Chondrocyte (in vitro differentiated cells): Measurements from ENCODE around the gene ERBB4. TPM values are rescaled to one million over a fixed set of nuclear protein-coding genes. Genes with fewer than 3 reads are reported as not detected.

Experiments used
- DNase-seq: peaks from one replicate; pipeline ENCODE4 v3.0.0; 2021; ENCODE audit warnings: mixed read lengths, low spot score
- H3K27ac Mint-ChIP-seq: one replicate; pipeline ENCODE4 v1.8.0; 2021; ENCODE audit warnings: mild to moderate bottlenecking, moderate library complexity, mixed read lengths; ENCODE audit not compliant: unreplicated experiment
- H3K27me3 Mint-ChIP-seq: 2 replicates; pipeline ENCODE4 v1.8.0; 2021; ENCODE audit warnings: low read depth, mixed read lengths
- H3K36me3 Mint-ChIP-seq: 2 replicates; pipeline ENCODE4 v1.8.0; 2021; ENCODE audit warnings: low read depth, mixed read lengths
- H3K4me1 Mint-ChIP-seq: 2 replicates; pipeline ENCODE4 v1.8.0; 2021; ENCODE audit warnings: low read depth, mild to moderate bottlenecking, mixed read lengths
- H3K4me3 Mint-ChIP-seq: one replicate; pipeline ENCODE4 v1.8.0; 2021; ENCODE audit warnings: mild to moderate bottlenecking, moderate library complexity, mixed read lengths; ENCODE audit not compliant: unreplicated experiment
- H3K9me3 Mint-ChIP-seq: 2 replicates; pipeline ENCODE4 v1.8.0; 2021; ENCODE audit warnings: low read depth, mixed read lengths
- total RNA-seq: library from RNA; stranded (reverse); gene quantifications from 3 replicates; pipeline ENCODE4 v1.2.1, GENCODE V29; 2021
- TF ChIP-seq, protein P1 (sequence below): fragments of 200-600 bp; sonication (generic); IDR thresholded peaks from 2 replicates; pipeline ENCODE4 v1.5.0; 2021; ENCODE audit warnings: antibody characterized with exemption, mild to moderate bottlenecking, moderate library complexity

The ERBB4 gene
- total RNA-seq, 1 donor from 2014 or later = 1.3 TPM

DNA sequence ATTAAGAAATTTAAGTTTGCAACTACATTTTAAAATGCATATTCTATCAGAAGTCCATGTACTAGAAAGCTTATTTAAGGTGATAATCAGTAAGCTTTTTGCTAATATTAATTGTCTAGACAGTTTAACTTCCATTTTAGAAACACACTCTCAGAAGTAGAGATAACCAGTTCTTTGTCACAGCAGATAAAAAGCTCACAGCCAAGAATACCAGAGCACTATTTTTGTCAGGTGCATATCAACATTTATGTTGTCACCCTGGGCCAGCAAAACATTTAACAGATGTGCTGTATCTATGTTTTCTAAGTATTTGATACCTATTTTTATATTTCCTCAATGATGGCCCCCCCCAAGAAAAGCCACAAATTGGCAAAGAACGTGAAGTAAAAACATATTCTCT, 192.6 kb downstream of the ERBB4 start:
- H3K27ac Mint-ChIP-seq = no peak overlapping the region
- no peak overlapping the region for H3K4me3 Mint-ChIP-seq
- no peak for DNase-seq
- H3K27me3 Mint-ChIP-seq = no peaks in the 10 kb centered on the region
- H3K4me1 Mint-ChIP-seq = peaks cover 29% of the 10 kb centered on the region
- no peaks in the 10 kb centered on the region for H3K36me3 Mint-ChIP-seq
- TF ChIP-seq, protein P1, sequence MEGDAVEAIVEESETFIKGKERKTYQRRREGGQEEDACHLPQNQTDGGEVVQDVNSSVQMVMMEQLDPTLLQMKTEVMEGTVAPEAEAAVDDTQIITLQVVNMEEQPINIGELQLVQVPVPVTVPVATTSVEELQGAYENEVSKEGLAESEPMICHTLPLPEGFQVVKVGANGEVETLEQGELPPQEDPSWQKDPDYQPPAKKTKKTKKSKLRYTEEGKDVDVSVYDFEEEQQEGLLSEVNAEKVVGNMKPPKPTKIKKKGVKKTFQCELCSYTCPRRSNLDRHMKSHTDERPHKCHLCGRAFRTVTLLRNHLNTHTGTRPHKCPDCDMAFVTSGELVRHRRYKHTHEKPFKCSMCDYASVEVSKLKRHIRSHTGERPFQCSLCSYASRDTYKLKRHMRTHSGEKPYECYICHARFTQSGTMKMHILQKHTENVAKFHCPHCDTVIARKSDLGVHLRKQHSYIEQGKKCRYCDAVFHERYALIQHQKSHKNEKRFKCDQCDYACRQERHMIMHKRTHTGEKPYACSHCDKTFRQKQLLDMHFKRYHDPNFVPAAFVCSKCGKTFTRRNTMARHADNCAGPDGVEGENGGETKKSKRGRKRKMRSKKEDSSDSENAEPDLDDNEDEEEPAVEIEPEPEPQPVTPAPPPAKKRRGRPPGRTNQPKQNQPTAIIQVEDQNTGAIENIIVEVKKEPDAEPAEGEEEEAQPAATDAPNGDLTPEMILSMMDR = no peak
- H3K9me3 Mint-ChIP-seq = no peaks in the 10 kb centered on the region

DNA sequence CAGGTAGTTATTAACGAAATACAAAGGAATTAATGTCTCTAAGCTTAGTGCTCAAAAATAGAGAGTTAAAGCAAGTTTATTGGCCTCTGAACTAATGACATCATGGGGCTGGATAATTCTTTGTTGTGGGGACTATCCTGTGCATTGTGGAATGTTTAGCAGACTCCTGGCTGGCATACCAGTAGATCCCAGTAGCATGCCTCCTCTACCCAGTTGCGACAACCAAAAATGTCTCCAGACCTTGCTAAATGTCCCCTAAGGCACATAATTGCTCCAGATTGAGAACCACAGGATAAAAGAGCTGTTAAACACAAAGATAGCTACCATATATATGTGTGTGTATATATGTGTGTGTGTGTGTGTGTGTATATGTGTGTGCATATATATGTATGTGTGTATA, 194.5 kb downstream of the ERBB4 start:
- TF ChIP-seq, protein P1 = no peak
- no peaks in the 10 kb centered on the region for H3K9me3 Mint-ChIP-seq

DNA sequence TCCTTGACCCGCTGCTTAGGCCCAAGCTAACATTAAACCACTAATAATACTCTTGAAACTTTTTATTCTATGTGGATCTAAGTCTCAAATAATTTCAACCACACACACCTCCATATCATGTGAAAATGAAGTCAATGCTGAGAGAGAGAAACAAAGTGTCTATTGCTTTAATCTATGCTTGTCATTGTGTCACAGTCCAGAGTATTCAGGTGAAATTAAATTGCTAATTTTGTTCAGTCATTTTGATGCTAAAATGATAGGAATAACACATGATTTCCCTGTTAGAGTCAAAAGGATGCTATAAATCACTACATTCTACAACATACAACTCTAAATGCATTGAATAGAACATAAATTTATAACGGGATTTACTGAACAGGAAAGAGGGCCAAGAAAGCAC, 195.4 kb downstream of the ERBB4 start:
- no peaks in the 10 kb centered on the region for H3K27me3 Mint-ChIP-seq
- TF ChIP-seq, protein P1 = no peak
- no peaks in the 10 kb centered on the region for H3K9me3 Mint-ChIP-seq

More for the DNA sequence above, 194.5 kb downstream of the ERBB4 start:
- no peak overlapping the region for H3K4me3 Mint-ChIP-seq
- no peak overlapping the region for H3K27ac Mint-ChIP-seq
- no peaks in the 10 kb centered on the region for H3K36me3 Mint-ChIP-seq
- H3K27me3 Mint-ChIP-seq = no peaks in the 10 kb centered on the region
- no peak for DNase-seq
- peaks cover 22% of the 10 kb centered on the region for H3K4me1 Mint-ChIP-seq

DNA sequence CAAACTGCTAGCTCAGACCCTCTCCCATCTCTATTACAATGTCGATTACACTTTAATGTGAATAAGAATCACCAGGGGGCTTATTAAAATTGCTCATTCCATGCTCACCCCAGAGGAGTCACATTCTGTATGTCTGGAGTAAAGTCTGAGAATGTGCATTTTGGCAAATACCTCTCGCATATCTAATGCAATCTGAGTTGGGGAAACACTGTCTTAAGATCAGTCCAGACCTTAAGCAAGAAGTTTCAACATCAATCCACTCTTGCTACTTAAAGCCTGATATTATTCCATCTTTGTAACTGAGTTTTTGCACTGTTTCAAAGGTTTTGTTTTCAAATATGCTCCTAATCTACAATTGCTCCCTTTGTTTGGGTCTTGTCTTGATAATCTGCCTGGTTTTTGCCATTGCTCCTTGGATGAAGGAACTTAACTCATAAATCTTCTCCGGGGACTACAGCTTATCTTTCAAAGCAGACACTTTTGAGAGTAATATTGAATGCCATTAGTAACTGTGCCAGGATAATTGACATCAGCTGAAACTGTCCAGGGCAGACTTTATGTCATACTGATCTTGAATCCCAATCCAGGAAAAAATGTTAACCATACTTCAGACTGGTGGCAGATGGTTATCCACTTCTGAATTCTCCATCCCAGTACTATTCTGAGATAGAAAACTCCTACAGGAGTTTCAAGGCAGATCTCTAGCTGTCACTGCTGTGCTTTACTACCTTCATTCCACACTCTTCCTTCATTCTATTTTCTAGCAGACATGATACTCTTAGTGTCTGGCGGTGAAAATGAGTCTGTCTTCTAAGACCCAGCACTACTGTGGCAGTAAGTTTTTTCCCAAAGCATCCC, 200.9 kb downstream of the ERBB4 start:
- H3K9me3 Mint-ChIP-seq = no peaks in the 10 kb centered on the region
- DNase-seq = no peak
- H3K27ac Mint-ChIP-seq = no peak overlapping the region
- H3K4me1 Mint-ChIP-seq = peaks cover 20% of the 10 kb centered on the region
- TF ChIP-seq, protein P1 = no peak
- no peaks in the 10 kb centered on the region for H3K36me3 Mint-ChIP-seq
- H3K27me3 Mint-ChIP-seq = no peaks in the 10 kb centered on the region
- H3K4me3 Mint-ChIP-seq = no peak overlapping the region

More for the DNA sequence above, 195.4 kb downstream of the ERBB4 start:
- no peak overlapping the region for H3K4me3 Mint-ChIP-seq
- peaks cover 17% of the 10 kb centered on the region for H3K4me1 Mint-ChIP-seq
- DNase-seq = no peak
- no peaks in the 10 kb centered on the region for H3K36me3 Mint-ChIP-seq
- H3K27ac Mint-ChIP-seq = no peak overlapping the region

DNA sequence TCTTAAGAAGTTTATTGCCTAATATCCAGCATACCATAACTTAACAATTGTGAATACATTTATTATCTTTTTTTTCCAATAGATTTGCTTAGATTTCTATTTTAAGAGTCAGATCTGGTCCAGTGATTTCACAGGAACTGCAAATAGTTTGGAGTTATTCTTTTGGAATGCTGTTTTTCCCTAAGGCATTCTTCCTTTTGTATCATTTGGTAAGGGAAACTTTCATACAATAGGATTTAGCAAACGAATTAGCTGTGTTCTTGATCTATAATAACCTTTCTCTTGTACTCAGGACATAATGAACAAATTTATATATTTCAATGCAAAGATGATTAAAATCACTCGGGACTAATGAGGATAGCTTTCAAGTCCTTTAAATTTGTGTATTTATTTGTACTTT, 201.6 kb downstream of the ERBB4 start:
- Mint-ChIP-seq H3K4me3 (no peak overlapping the region), H3K4me1 (peaks cover 20% of the 10 kb centered on the region), H3K9me3 (no peaks in the 10 kb centered on the region), H3K27me3 (no peaks in the 10 kb centered on the region), H3K36me3 (no peaks in the 10 kb centered on the region), H3K27ac (no peak overlapping the region)
- DNase-seq = no peak
- TF ChIP-seq, protein P1 = no peak
